Psoas muscle (tissue), 8 donors: ENCODE results near the gene YWHAQ. TPM values are rescaled to one million over a fixed set of nuclear protein-coding genes. Genes with fewer than 3 reads are reported as not detected.
A peak's percentile ranks its signal among the peaks of the same experiment; 100 is the strongest.
"Not testable (repeated sequence)": the region's sequence is repeated elsewhere in the genome, so short reads cannot be mapped to it uniquely, and the experiment has no call there.

Source experiments
- ATAC-seq, 4 donors: fragments of 200-7000 bp; cut with Tn5 transposase; one replicate each; pipeline ENCODE4 v1.9.1; 2020; ENCODE audit warnings: moderate library complexity in 3 of 4, mild to moderate bottlenecking in 2 of 4
- DNase-seq, 2 donors: peaks; one replicate each; pipeline ENCODE4 v3.0.0-alpha.2; 2020
- H3K27ac ChIP-seq: fragments of 200-600 bp; one replicate; pipeline ENCODE4 v1.8.0; 2022
- H3K27me3 ChIP-seq, 3 donors: fragments of 200-600 bp in 1 of 3; one replicate each; pipeline versions ENCODE4 v1.6.1 to v1.8.0; 2013 to 2022; ENCODE audit warnings: low read length in 2 of 3, mild to moderate bottlenecking in 2 of 3, moderate library complexity in 1 of 3; ENCODE audit not compliant: insufficient read depth in 3 of 3
- H3K36me3 ChIP-seq, 2 donors: fragments of 200-600 bp in 1 of 2; one replicate each; pipeline versions ENCODE4 v1.6.1 to v1.8.0; 2013 to 2022; ENCODE audit warnings: low read depth in 1 of 2, mild to moderate bottlenecking in 1 of 2, moderate library complexity in 1 of 2; ENCODE audit not compliant: insufficient read depth in 1 of 2
- H3K4me1 ChIP-seq: fragments of 200-600 bp; one replicate; pipeline ENCODE4 v1.8.0; 2022
- H3K4me3 ChIP-seq: fragments of 200-600 bp; one replicate; pipeline ENCODE4 v1.8.0; 2022; ENCODE audit warnings: mild to moderate bottlenecking
- H3K9me3 ChIP-seq: fragments of 200-600 bp; one replicate; pipeline ENCODE4 v1.8.0; 2022
- CTCF ChIP-seq: fragments of 200-600 bp; IDR thresholded peaks from one replicate; pipeline ENCODE4 v1.8.0; 2022; ENCODE audit warnings: antibody characterized with exemption
- WGBS, 3 donors: extraction: QIAGEN DNeasy Blood & Tissue Kit; methylation state at CpG; one replicate each; pipeline versions ENCODE4 v1.1.6 to v1.1.7; 2013; 5-methylcytosine and 5-hydroxymethylcytosine counted together
- intact Hi-C, 2 donors: fragments of 100-400 bp; cut with DNase I; formaldehyde crosslinking; loops; one replicate each; pipeline versions ENCODE4 v1.11.0 to v1.14.2; 2022
- polyA plus RNA-seq, 3 donors: library from polyadenylated mRNA; stranded (reverse); fragments of 200-250 nt; gene quantifications; one replicate each; pipeline ENCODE4 v1.2.3, GENCODE V29; 2013
- total RNA-seq, 4 donors: library from RNA; stranded (reverse); fragmentation: NEBNext Ultra II Directional in 2 of 4; extraction: Animal tissue kit (Norgen Biotek cat#: 25700) in 2 of 4; gene quantifications; one replicate each; pipeline versions ENCODE4 v1.2.1 to v1.2.4, GENCODE V29; 2021 to 2023
- donor health status: healthy with polysubstance abuse.
- donor health status: DM: no; HTN: no; CAD: no; lungs with moderate emphysema.
- donor health status: Bipolar disorder and iron deficiency.
- donor health status: healthy.
- donor health status: DM: yes; HTN: yes; CAD: no.
- donor health status: DM: no; HTN: no; CAD: no.
- donor health status: DM: no; HTN: no; CAD: no.
- donor health status: DM: yes; HTN: yes; CAD: no.

The YWHAQ gene
- total and polyA plus RNA-seq, 7 donors: 41.5 to 74.7 (median 57.3) TPM

- DNase-seq: peak; percentile 83 to 89
- WGBS, 3 donors: 1% methylated on average over 40 to 65 of the region's 67 CpGs
- no peaks in the 10 kb centered on the region for H3K9me3 ChIP-seq
- intact Hi-C loops: loop anchor here (2.0 to 5.0 kb wide), 4 partner anchors 21 to 127 kb away; no protein-coding TSS in a partner anchor
- H3K36me3 ChIP-seq: peaks cover 0 to 22% of the 10 kb centered on the region in 2 donors
- peak overlapping the region; percentile 96 for H3K27ac ChIP-seq
- peaks cover 50% of the 10 kb centered on the region for H3K4me1 ChIP-seq
- no peaks in the 10 kb centered on the region for H3K27me3 ChIP-seq
- ATAC-seq: peak; percentile 49 to 64 (median 56)
- no peak for TF ChIP-seq CTCF
- peak overlapping the region; percentile 98 for H3K4me3 ChIP-seq
Measured at GRCh38 chr2:9630117-9630735, 571 bp downstream of the YWHAQ start.

GRCh38 chr2:9629222-9630116 is 1.3 kb downstream of the YWHAQ start:
- 3 to 4% (median 3%) methylated on average over 20 of the region's 20 CpGs for WGBS, 3 donors
- H3K4me1 ChIP-seq: peaks cover 51% of the 10 kb centered on the region
- intact Hi-C loops: loop anchor here (2.0 to 5.0 kb wide), 6 partner anchors 21 to 147 kb away; partner anchors contain the start of gene ADAM17 (in 2 of the 2)
- H3K36me3 ChIP-seq: peaks cover 0 to 22% of the 10 kb centered on the region in 2 donors
- peak overlapping the region; percentile 96 for H3K27ac ChIP-seq
- TF ChIP-seq CTCF: no peak
- DNase-seq: no peak
- peak overlapping the region; percentile 98 for H3K4me3 ChIP-seq
- H3K9me3 ChIP-seq: no peaks in the 10 kb centered on the region
- no peaks in the 10 kb centered on the region for H3K27me3 ChIP-seq
- peak in 2 of 4 donors; percentile 25 to 53 for ATAC-seq

- Histone ChIP-seq H3K36me3 (peaks cover 0 to 22% of the 10 kb centered on the region in 2 donors), H3K27me3 (no peaks in the 10 kb centered on the region), H3K4me1 (peaks cover 53% of the 10 kb centered on the region), H3K9me3 (no peaks in the 10 kb centered on the region), H3K4me3 (peak overlapping the region; percentile 98), H3K27ac (no peak overlapping the region)
- ATAC-seq (no peak), DNase-seq (no peak)
- 79 to 81% (median 80%) methylated on average over 2 of the region's 2 CpGs for WGBS, 3 donors
- TF ChIP-seq CTCF: no peak
- intact Hi-C loops: loop anchor here (5.0 kb wide), 2 partner anchors 70 to 145 kb away; partner anchors contain the start of gene ADAM17 (in 2 of the 2)
Measured at GRCh38 chr2:9627310-9627709, 3.5 kb downstream of the YWHAQ start.

GRCh38 chr2:9623151-9623550 is 7.6 kb downstream of the YWHAQ start:
- H3K9me3 ChIP-seq: no peaks in the 10 kb centered on the region
- 85 to 91% (median 89%) methylated on average over 9 of the region's 9 CpGs for WGBS, 3 donors
- peaks cover 63% of the 10 kb centered on the region for H3K4me1 ChIP-seq
- DNase-seq: no peak
- H3K27me3 ChIP-seq: no peaks in the 10 kb centered on the region
- intact Hi-C loops: no loop called here
- ATAC-seq: peak in 1 of 4 donors; percentile 5
- no peak overlapping the region for H3K27ac ChIP-seq
- no peak overlapping the region for H3K4me3 ChIP-seq
- TF ChIP-seq CTCF: no peak
- H3K36me3 ChIP-seq: peaks cover 0 to 17% of the 10 kb centered on the region in 2 donors

- H3K36me3 ChIP-seq, H3K4me3 ChIP-seq, H3K27me3 ChIP-seq, H3K27ac ChIP-seq, DNase-seq, intact Hi-C loops, H3K9me3 ChIP-seq, ATAC-seq: not testable (repeated sequence)
- H3K4me1 ChIP-seq: peaks cover 51% of the 10 kb centered on the region
- WGBS, 3 donors: 84 to 89% (median 87%) methylated on average over 6 of the region's 6 CpGs
Measured at GRCh38 chr2:9621655-9622054, 9.1 kb downstream of the YWHAQ start.
